ENCODE data around the gene CHRNA1.
A peak's percentile ranks its signal among the peaks of the same experiment; 100 is the strongest.

CHRNA1 gene

DNA sequence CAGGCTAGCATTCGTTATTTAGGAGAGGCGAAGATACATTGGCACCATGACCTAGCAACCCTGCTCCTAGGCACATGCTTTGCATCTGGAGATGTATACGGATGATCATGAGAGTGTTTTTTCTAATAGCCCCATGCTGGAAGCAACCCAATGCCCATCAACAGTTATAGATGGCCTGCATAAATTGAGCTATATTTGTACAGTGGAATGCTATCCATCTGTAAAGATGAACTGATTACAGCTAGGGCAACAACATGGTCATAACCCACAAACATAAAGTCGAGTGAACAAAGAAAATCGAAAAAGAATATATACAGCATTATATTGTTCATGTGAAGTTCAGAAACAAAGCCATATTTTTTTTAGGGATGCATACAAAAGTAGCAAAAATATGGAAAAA, 20.6 kb upstream of the CHRNA1 start:
- DNase-seq (ENCODE audit: low read depth), result no peak
- no peak overlapping the region for H3K4me3 ChIP-seq (ENCODE audit: low read depth, low read length)
- TF ChIP-seq, protein P1, sequence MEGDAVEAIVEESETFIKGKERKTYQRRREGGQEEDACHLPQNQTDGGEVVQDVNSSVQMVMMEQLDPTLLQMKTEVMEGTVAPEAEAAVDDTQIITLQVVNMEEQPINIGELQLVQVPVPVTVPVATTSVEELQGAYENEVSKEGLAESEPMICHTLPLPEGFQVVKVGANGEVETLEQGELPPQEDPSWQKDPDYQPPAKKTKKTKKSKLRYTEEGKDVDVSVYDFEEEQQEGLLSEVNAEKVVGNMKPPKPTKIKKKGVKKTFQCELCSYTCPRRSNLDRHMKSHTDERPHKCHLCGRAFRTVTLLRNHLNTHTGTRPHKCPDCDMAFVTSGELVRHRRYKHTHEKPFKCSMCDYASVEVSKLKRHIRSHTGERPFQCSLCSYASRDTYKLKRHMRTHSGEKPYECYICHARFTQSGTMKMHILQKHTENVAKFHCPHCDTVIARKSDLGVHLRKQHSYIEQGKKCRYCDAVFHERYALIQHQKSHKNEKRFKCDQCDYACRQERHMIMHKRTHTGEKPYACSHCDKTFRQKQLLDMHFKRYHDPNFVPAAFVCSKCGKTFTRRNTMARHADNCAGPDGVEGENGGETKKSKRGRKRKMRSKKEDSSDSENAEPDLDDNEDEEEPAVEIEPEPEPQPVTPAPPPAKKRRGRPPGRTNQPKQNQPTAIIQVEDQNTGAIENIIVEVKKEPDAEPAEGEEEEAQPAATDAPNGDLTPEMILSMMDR (IDR thresholded peaks at IDR 0.05; ENCODE audit: insufficient read depth, low read depth, low read length, missing control alignments), result no peak

DNA sequence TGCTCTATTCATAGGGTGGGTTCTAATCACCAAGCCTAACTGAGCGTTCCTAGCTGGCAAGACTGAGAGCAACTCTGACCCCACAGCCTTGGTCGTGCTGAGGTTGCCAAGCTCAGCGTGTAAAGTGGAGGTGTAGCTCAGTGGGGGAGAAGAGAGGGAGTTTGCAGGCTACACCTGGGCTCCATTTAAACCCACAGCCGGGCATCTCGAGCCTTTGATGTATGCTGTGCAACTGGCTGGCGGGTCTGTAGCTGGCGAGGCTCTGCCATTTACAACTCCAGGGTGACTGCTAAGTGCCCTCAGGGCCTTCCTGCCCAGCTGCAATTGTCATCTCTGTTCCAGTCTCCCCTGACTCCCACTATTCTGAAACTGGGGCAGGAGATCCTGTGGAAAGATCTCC, 20.0 kb upstream of the CHRNA1 start:
- no peak for DNase-seq (ENCODE audit: low read depth)
- TF ChIP-seq, protein P1 (IDR thresholded peaks at IDR 0.05; ENCODE audit: insufficient read depth, low read depth, low read length, missing control alignments), result no peak
- no peak overlapping the region for H3K4me3 ChIP-seq (ENCODE audit: low read depth, low read length)

DNA sequence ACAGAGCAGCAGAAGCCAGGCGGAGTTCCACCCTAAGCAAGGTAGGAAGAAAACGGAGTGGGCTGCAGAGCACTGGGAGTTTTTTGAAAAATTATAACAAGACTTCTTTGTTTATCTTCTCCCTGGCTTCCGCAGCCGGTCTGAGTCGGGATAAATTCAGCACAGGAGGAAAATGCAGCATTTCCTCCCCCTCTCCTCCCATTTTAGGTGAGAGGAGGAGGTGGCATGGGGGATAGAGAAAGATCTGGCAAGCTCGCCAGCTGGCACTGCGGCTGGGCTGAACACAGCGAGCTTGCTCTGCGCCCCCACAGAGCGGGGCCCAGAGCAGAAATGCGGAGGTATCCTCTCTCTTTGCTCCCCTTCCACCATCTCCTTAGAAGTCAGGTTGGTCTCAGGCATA, 17.7 kb upstream of the CHRNA1 start:
- H3K4me3 ChIP-seq (ENCODE audit: low read depth, low read length), result no peak overlapping the region
- no peak for DNase-seq (ENCODE audit: low read depth)
- TF ChIP-seq, protein P1 (IDR thresholded peaks at IDR 0.05; ENCODE audit: insufficient read depth, low read depth, low read length, missing control alignments), result no peak

DNA sequence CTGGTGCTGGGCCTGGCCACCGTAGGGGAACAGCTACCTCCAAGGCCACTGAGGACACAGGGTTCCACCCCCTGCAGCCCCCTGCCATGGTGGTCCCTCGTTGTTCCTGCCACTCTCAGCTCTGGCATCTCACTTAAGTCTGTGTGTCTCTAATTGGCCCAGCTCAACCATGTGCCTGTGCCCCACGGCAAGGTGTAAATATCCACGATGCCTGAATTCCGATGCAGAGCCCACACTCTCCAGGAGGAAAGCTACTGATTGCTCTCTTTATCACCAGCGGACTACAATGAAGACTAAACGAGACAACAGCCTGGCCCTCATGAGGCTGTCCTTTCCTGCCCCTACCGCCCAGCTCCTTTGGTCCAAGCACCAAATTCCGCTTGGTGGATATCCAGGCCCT, 17.0 kb upstream of the CHRNA1 start:
- no peak for DNase-seq (ENCODE audit: low read depth)
- TF ChIP-seq, protein P1 (IDR thresholded peaks at IDR 0.05; ENCODE audit: insufficient read depth, low read depth, low read length, missing control alignments), result no peak
- H3K4me3 ChIP-seq (ENCODE audit: low read depth, low read length), result no peak overlapping the region

DNA sequence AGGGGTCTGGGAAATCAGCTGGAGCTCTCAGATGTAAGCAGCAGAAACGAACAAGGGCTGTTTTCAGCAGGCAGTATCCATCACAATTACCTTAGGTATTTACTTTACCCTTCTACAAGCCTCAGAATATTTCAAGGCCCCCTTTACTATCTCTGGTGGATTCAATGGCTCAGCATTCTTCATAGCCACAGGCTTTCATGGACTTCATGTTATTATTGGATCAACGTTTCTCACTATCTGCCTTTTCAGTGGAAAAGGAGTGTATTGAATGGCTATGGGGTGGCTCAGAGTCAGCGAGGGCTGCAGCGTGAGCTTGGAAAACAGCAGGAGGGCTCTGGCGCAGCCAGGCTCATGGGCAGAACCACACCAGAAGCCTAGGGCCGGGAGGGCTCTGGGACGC, 16.6 kb upstream of the CHRNA1 start:
- no peak overlapping the region for H3K4me3 ChIP-seq (ENCODE audit: low read depth, low read length)
- DNase-seq (ENCODE audit: low read depth), result no peak
- TF ChIP-seq, protein P1 (IDR thresholded peaks at IDR 0.05; ENCODE audit: insufficient read depth, low read depth, low read length, missing control alignments), result no peak

DNA sequence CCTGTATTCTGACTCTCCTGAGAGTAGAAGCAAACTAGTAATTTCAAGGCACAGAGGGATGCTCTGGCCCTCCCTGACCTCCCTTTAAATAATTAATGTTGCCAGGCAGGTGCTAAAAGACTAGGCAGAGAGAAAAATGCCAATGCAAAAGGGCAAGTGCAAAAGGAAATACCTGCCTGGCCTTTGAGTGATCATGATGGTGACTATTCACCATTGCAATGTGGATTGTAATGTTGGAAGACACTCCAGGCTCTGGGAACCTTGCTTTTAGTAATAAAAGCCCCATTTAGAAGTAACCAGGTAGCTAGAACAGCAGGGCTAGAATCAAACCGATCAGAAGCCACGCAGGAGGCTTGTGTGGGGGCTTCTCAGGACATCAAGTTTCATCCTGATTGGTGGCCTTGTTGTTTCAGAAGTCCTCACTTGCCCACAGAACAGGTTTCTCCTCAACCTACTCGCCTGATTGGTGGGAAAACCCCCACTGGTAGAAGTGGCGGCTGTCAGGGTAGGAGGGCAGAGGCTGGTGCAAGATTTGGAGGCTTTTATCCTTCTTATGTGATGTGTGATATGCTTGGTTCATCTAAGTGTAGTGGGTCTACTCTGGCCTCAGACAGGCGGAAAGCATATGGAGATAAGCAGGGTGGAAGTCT, 16.0 kb upstream of the CHRNA1 start:
- no peak overlapping the region for H3K4me3 ChIP-seq (ENCODE audit: low read depth, low read length)
- DNase-seq (ENCODE audit: low read depth), result peak; percentile 41
- TF ChIP-seq, protein P1 (IDR thresholded peaks at IDR 0.05; ENCODE audit: insufficient read depth, low read depth, low read length, missing control alignments), result no peak

DNA sequence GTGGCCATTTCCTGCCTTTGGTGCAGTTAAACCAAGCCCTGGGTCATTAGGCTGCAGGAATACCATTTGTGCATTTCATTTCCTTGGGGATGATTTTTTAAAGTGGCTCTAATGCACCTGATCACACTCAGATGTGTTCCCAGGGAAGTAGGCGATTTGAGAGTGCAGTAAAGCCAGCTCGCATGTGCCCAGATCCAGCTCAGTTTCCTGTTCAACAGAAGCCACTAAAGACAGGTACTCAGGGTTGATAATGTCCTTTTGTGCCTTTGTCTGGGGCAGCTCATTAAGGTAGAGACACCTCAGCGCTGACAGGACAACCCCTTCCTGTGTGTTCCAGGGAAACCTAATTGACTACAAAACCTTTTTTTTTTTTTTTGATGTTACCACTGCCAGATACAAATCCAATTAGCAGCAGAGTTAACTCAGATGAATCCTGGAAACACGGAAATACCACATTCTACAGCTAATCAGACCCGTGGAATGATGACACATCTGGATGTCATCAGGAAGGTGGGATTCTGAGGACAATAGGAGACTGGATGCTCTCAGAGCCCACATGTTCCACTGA, 15.2 kb upstream of the CHRNA1 start:
- DNase-seq (ENCODE audit: low read depth), result no peak
- H3K4me3 ChIP-seq (ENCODE audit: low read depth, low read length), result no peak overlapping the region
- TF ChIP-seq, protein P1 (IDR thresholded peaks at IDR 0.05; ENCODE audit: insufficient read depth, low read depth, low read length, missing control alignments), result no peak

Data from GM12865 (cell line).